Tibial nerve (tissue), 4 donors: ENCODE results near the gene SMIM12. TPM values are rescaled to one million over a fixed set of nuclear protein-coding genes. Genes with fewer than 3 reads are reported as not detected.

ENCODE experiments used
- DNase-seq, 2 donors: peaks; one replicate each; pipeline ENCODE4 v3.0.0-alpha.2; 2019; ENCODE audit warnings: low spot score in 2 of 2
- H3K27ac ChIP-seq, 4 donors: fragments of 200-600 bp; sonication (generic) in 3 of 4; one replicate each; pipeline ENCODE4 v1.5.1; 2017 to 2019; ENCODE audit warnings: mild to moderate bottlenecking in 1 of 4
- H3K27me3 ChIP-seq, 2 donors: fragments of 200-600 bp; sonication (generic) in 1 of 2; one replicate each; pipeline versions ENCODE4 v1.5.1 to v1.6.0; 2017 to 2019
- H3K36me3 ChIP-seq, 3 donors: fragments of 200-600 bp; sonication (generic); one replicate each; pipeline ENCODE4 v1.5.1; 2018 to 2019
- H3K4me1 ChIP-seq, 4 donors: fragments of 200-600 bp; sonication (generic) in 3 of 4; one replicate each; pipeline ENCODE4 v1.5.1; 2017 to 2019
- H3K4me3 ChIP-seq, 4 donors: fragments of 200-600 bp; sonication (generic) in 3 of 4; one replicate each; pipeline ENCODE4 v1.5.1; 2017 to 2019; ENCODE audit warnings: mild to moderate bottlenecking in 1 of 4, moderate library complexity in 1 of 4
- H3K9me3 ChIP-seq, 4 donors: fragments of 200-600 bp; sonication (generic) in 3 of 4; one replicate each; pipeline ENCODE4 v1.5.1; 2017 to 2019
- EP300 ChIP-seq, 2 donors: sonication (generic); formaldehyde crosslinking; IDR thresholded peaks; one replicate each; pipeline ENCODE4 v1.6.1; 2017; ENCODE audit warnings: antibody characterized with exemption in 2 of 2, mild to moderate bottlenecking in 1 of 2
- POLR2A ChIP-seq, 2 donors: fragments of 450-650 bp; IDR thresholded peaks; one replicate each; pipeline ENCODE4 v1.6.1; 2017; ENCODE audit warnings: antibody characterized with exemption in 2 of 2, mild to moderate bottlenecking in 2 of 2, moderate library complexity in 2 of 2
- WGBS, 2 donors: methylation state at CpG; one replicate each; pipeline ENCODE4 v1.1.5; 2018; 5-methylcytosine and 5-hydroxymethylcytosine counted together
- total RNA-seq, 4 donors: library from RNA; depleted of rRNA; stranded (reverse); fragments of >200 nt; gene quantifications; one replicate each; pipeline ENCODE4 v1.1.0, GENCODE V29; 2016
- TF ChIP-seq, protein P1 (sequence below), 5 experiments: fragments of 200-600 bp in 3 of 5; fragments of 450-650 bp in 2 of 5; sonication (generic) in 3 of 5; IDR thresholded peaks; one replicate each; pipeline ENCODE4 v1.5.1; 2016 to 2019; ENCODE audit warnings: antibody characterized with exemption in 5 of 5, mild to moderate bottlenecking in 3 of 5, moderate library complexity in 2 of 5

The SMIM12 gene
- total RNA-seq, 4 donors from 2014 or later: 17.5 to 35.1 (median 22.0) TPM

DNA sequence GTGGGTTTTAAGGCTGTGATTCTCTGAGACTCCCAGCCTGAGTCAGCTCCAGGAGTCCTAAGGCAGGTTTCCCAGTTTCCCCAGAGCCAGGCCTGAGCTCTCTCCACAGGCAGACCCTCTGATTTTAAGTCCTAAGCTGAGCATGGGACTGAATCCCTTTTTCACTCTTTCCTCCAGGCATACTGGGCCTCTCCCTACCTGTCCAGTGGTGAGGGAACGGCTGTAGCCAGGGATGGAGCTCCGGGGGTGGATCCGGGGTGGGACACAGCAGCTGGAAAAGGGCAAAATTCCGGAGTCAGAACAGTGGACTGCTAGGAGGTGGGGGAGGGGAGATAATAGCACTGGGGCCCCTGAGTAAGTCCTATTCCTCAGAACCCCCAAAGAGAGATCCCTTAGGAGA, 39.9 kb upstream of the SMIM12 start:
- DNase-seq: no peak
- Histone ChIP-seq H3K4me1 (no peaks in the 10 kb centered on the region), H3K36me3 (no peaks in the 10 kb centered on the region), H3K27me3 (peaks cover 0 to 3% of the 10 kb centered on the region in 2 donors), H3K9me3 (no peaks in the 10 kb centered on the region), H3K27ac (no peak overlapping the region), H3K4me3 (no peak overlapping the region)
- WGBS, 2 donors: 75 to 83% methylated on average over 4 of the region's 4 CpGs
- TF ChIP-seq EP300 (IDR thresholded peaks at IDR 0.05): no peak
- TF ChIP-seq, protein P1, sequence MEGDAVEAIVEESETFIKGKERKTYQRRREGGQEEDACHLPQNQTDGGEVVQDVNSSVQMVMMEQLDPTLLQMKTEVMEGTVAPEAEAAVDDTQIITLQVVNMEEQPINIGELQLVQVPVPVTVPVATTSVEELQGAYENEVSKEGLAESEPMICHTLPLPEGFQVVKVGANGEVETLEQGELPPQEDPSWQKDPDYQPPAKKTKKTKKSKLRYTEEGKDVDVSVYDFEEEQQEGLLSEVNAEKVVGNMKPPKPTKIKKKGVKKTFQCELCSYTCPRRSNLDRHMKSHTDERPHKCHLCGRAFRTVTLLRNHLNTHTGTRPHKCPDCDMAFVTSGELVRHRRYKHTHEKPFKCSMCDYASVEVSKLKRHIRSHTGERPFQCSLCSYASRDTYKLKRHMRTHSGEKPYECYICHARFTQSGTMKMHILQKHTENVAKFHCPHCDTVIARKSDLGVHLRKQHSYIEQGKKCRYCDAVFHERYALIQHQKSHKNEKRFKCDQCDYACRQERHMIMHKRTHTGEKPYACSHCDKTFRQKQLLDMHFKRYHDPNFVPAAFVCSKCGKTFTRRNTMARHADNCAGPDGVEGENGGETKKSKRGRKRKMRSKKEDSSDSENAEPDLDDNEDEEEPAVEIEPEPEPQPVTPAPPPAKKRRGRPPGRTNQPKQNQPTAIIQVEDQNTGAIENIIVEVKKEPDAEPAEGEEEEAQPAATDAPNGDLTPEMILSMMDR (IDR thresholded peaks at IDR 0.05): no peak
- no peak for TF ChIP-seq POLR2A (IDR thresholded peaks at IDR 0.05)

DNA sequence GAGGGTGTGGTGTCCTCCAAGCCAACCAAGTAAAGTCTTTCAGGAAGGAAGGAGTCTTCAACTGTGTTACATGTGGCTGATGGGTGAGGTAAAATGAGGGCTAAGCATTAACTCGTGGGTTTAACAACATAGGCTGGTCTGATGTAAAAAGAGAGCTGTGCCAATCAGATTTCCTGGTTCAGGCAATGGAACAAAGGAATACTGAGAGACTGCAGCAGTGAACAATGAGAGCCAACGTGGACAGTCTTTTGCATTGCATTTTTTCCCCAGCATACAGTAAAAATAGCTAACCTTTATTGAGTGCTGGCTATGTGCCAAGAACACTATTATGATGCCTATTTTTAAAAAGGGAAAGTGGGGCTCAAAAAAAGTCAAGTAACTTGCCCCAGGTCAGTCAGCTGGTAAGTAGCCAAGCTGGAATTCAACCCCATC, 38.8 kb upstream of the SMIM12 start:
- H3K4me3 ChIP-seq: no peak overlapping the region
- TF ChIP-seq EP300 (IDR thresholded peaks at IDR 0.05) (no peak), POLR2A (IDR thresholded peaks at IDR 0.05) (no peak)
- TF ChIP-seq, protein P1 (IDR thresholded peaks at IDR 0.05): no peak
- no peaks in the 10 kb centered on the region for H3K36me3 ChIP-seq
- peaks cover 0 to 6% (median 0%) of the 10 kb centered on the region in 4 donors for H3K9me3 ChIP-seq
- no peak overlapping the region for H3K27ac ChIP-seq
- 14 to 17% methylated on average over 2 of the region's 2 CpGs for WGBS, 2 donors
- DNase-seq: no peak
- peaks cover 0 to 3% of the 10 kb centered on the region in 2 donors for H3K27me3 ChIP-seq
- no peaks in the 10 kb centered on the region for H3K4me1 ChIP-seq

DNA sequence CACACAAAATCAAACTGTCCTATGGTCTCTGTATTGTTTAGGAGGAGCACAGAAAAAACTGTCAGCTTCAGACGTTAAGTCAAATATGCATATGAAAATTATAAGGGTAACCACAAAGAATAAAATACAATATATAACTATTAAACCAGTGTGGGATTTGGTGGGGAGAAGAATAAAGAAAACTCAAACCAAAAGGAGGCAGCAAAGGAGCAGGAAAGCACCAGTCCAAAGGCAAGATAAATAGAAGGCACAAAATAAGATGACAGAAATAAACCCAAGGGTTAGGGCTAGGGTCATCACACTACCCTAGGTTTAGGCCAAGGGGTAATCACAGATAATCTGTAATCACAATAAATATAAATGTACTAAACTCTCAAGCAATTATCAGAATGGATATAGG, 37.1 kb upstream of the SMIM12 start:
- no peaks in the 10 kb centered on the region for H3K4me1 ChIP-seq
- peaks cover 0 to 22% (median 1%) of the 10 kb centered on the region in 4 donors for H3K9me3 ChIP-seq
- no peaks in the 10 kb centered on the region for H3K36me3 ChIP-seq
- H3K4me3 ChIP-seq: no peak overlapping the region
- no peak for DNase-seq
- 73 to 76% methylated on average over 1 of the region's 1 CpG for WGBS, 2 donors
- H3K27me3 ChIP-seq: peaks cover 0 to 3% of the 10 kb centered on the region in 2 donors
- TF ChIP-seq, protein P1 (IDR thresholded peaks at IDR 0.05): no peak
- TF ChIP-seq POLR2A (IDR thresholded peaks at IDR 0.05): no peak
- TF ChIP-seq EP300 (IDR thresholded peaks at IDR 0.05): no peak
- H3K27ac ChIP-seq: no peak overlapping the region

DNA sequence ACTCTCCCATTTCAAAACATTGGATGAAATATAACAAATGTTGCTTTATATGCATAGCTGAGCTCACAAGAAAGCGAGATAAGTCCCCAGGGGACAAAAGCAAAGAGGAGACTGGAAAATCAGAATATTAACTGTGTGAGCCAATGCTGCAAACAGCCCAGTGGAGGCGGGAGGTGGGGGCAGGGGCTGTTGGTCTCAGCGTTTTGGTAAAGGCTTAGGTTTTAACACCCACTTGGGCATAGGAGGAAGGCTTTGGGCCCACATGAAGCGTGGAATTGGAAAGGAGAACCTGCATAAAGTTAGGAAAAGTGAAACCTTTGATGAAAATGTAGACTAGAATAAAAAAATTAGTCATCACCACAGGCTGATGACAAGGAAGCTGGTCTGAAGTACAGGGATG, 30.2 kb upstream of the SMIM12 start:
- peaks cover 0 to 28% of the 10 kb centered on the region in 2 donors for H3K27me3 ChIP-seq
- H3K27ac ChIP-seq: no peak overlapping the region
- peaks cover 0 to 27% (median 1%) of the 10 kb centered on the region in 4 donors for H3K9me3 ChIP-seq
- no peak overlapping the region for H3K4me3 ChIP-seq
- H3K4me1 ChIP-seq: peaks cover 0 to 15% (median 6%) of the 10 kb centered on the region in 4 donors
- DNase-seq: no peak
- 31 to 35% methylated on average over 4 of the region's 4 CpGs for WGBS, 2 donors
- no peak for TF ChIP-seq POLR2A (IDR thresholded peaks at IDR 0.05)
- no peak for TF ChIP-seq EP300 (IDR thresholded peaks at IDR 0.05)
- TF ChIP-seq, protein P1 (IDR thresholded peaks at IDR 0.05): no peak
- no peaks in the 10 kb centered on the region for H3K36me3 ChIP-seq

DNA sequence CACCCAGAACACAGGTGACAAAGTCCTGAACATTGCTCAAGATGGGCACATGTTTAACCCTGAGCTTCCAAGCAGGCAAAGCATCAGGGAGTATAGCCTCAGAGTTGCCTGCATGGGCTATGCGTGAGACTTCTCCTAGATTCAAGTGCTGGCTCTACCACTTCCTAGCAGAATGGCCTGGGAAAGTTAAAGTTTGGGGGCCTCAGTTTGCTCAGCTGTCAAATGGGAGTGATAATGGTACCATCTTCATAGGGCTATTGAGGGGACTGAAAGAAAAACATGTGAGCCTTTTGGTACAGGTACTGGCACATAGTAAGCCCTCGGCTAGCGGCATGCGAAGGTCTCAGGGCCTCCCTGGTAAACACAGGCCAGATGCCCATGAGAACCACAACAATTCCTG, 28.0 kb upstream of the SMIM12 start:
- WGBS, 2 donors: 92 to 99% methylated on average over 4 of the region's 4 CpGs
- H3K9me3 ChIP-seq: peaks cover 0 to 15% (median 1%) of the 10 kb centered on the region in 4 donors
- H3K36me3 ChIP-seq: no peaks in the 10 kb centered on the region
- no peak for DNase-seq
- no peak overlapping the region for H3K27ac ChIP-seq
- H3K4me3 ChIP-seq: no peak overlapping the region
- peaks cover 0 to 46% of the 10 kb centered on the region in 2 donors for H3K27me3 ChIP-seq
- peaks cover 0 to 15% (median 6%) of the 10 kb centered on the region in 4 donors for H3K4me1 ChIP-seq
- TF ChIP-seq, protein P1 (IDR thresholded peaks at IDR 0.05): no peak
- TF ChIP-seq EP300 (IDR thresholded peaks at IDR 0.05) (no peak), POLR2A (IDR thresholded peaks at IDR 0.05) (no peak)
